Measurements from ENCODE around the gene ZNF48.

Gene ZNF48

GRCh38 chr16:30444231-30445148 is 49.3 kb downstream of the ZNF48 start:
- DNase-seq = no peak

- no peak for DNase-seq
Observed at GRCh38 chr16:30445149-30445407, 49.9 kb downstream of the ZNF48 start.

DNA sequence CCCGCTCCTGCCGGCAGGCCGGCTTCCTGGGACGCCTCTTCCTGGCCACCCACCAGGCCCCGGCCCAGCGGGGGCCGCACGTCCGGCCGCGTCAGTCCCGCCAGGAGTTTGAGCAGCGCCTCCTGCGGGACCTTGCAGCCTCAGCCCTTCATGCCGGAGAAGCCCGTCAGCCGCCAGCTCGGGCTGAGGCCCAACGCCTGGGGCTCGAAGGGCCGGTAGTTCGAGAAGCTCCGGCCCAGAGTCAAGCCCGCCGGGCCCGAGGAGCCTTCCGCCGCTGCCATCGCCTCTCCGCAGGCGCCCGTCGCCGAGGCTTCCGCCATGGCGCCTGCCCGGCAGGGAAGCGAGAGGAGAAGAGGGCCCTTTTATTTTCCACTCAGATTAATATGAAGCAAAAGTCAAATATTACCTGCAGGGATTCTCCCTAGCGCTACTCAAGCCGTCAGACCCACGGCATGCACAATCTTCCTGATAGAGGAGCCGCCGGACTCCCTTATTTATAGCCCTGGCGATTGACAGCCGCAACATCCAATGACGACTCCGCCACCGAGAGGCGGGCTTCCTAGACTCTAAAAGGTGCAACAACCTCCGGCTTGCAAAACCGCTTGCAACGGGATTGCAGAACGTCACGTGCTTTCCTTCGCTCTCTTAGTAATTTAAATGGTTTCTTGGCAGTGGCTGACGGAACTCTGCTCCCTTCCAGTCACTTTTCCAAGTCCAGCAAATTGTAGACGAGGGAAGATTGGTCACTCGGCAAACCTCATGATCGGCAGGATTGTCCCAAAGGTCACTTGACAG is 50.4 kb downstream of the ZNF48 start, which contains the start of gene SEPHS2:
Gene SEPHS2 (minus strand): TSS at position 467 of the 795 bp plus-strand sequence. CDS start 147 bp downstream, at position 320.
- peak; percentile 97 for DNase-seq

- no peak for DNase-seq
Observed at GRCh38 chr16:30446203-30446595, 51.0 kb downstream of the ZNF48 start.

DNA sequence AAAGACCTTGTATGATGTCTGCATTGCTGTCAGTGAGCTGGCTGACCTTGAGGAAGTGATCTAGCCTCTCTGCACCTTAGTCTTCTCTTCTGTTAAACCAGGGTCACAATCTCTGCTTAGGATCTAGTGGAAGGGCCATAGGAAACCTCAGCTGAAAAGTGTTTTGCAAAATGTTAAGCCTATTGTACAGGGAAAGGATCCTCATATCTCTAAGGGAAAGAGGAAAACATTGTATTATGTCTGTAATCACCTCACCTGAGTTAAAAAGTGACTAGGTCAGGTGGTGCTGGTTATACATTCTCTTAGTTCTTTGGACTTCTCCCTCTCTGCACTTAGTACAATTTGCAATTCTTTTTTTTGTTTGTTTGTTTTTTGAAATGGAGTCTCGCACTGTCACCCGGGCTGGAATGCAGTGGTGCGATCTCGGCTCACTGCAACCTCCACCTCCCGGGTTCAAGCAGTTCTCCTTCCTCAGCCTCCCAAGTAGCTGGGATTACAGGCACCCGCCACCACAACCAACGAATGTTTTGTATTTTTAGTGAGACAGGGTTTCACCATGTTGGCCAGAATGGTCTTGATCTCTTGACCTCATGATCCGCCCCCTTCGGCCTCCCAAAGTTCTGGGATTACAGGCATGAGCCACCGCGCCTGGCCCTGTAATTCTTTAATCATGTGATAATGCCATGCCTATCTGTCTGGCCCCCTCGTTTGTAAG is 52.4 kb downstream of the ZNF48 start:
- DNase-seq = no peak

DNA sequence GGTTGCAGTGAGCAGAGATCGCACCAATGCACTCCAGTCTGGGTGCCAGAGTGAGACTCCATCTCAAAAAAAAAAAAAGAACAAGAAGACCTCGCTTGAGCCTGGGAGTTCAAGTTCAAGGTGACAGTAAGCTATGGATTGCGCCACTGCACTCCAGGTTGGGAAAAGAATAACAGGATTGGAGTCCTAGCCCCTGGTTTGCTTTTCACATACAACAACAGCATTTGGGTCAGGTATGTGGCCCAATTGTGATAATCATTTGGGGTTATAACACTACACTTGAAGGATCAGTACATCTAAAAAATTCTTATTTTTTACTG is 53.9 kb downstream of the ZNF48 start:
- DNase-seq = no peak

All from CD4-positive, alpha-beta T cell treated with Interleukin-21 for 1 hour (primary cell).